Measurements from ENCODE around the gene C1orf50.
"Not testable (repeated sequence)": the region's sequence is repeated elsewhere in the genome, so short reads cannot be mapped to it uniquely, and the experiment has no call there.

Gene C1orf50

GRCh38 chr1:42746436-42747105, 20.5 kb upstream of the C1orf50 start:
- no peaks in the 10 kb centered on the region for H3K9me3 Mint-ChIP-seq
- H3K36me3 Mint-ChIP-seq (ENCODE audit: low read depth): peaks cover 50% of the 10 kb centered on the region
- H3K27ac Mint-ChIP-seq: no peak overlapping the region

GRCh38 chr1:42747125-42747524, 19.9 kb upstream of the C1orf50 start:
- no peaks in the 10 kb centered on the region for H3K9me3 Mint-ChIP-seq
- H3K4me3 Mint-ChIP-seq: no peak overlapping the region
- DNase-seq: peak; percentile 71
- no peaks in the 10 kb centered on the region for H3K4me1 Mint-ChIP-seq (ENCODE audit: low read depth)
- no peaks in the 10 kb centered on the region for H3K27me3 Mint-ChIP-seq
- H3K36me3 Mint-ChIP-seq (ENCODE audit: low read depth): peaks cover 56% of the 10 kb centered on the region
- no peak overlapping the region for H3K27ac Mint-ChIP-seq

More at GRCh38 chr1:42746436-42747105, 20.5 kb upstream of the C1orf50 start:
- DNase-seq: peak; percentile 20
- H3K4me1 Mint-ChIP-seq (ENCODE audit: low read depth): no peaks in the 10 kb centered on the region
- no peak overlapping the region for H3K4me3 Mint-ChIP-seq
- H3K27me3 Mint-ChIP-seq: no peaks in the 10 kb centered on the region

GRCh38 chr1:42748021-42748420, 19.0 kb upstream of the C1orf50 start:
- Mint-ChIP-seq H3K27ac (no peak overlapping the region), H3K36me3 (ENCODE audit: low read depth) (peaks cover 65% of the 10 kb centered on the region), H3K4me3 (no peak overlapping the region)

GRCh38 chr1:42748461-42749410, 18.3 kb upstream of the C1orf50 start:
- DNase-seq: peak; percentile 20
- Mint-ChIP-seq H3K9me3 (no peaks in the 10 kb centered on the region), H3K27me3 (no peaks in the 10 kb centered on the region), H3K4me3 (no peak overlapping the region), H3K4me1 (ENCODE audit: low read depth) (no peaks in the 10 kb centered on the region), H3K27ac (no peak overlapping the region), H3K36me3 (ENCODE audit: low read depth) (peaks cover 72% of the 10 kb centered on the region)

More at GRCh38 chr1:42748021-42748420, 19.0 kb upstream of the C1orf50 start:
- Mint-ChIP-seq H3K4me1 (ENCODE audit: low read depth) (no peaks in the 10 kb centered on the region), H3K9me3 (no peaks in the 10 kb centered on the region), H3K27me3 (no peaks in the 10 kb centered on the region)
- DNase-seq: peak; percentile 12

- H3K9me3 Mint-ChIP-seq: no peaks in the 10 kb centered on the region
- DNase-seq: peak; percentile 9
- H3K4me1 Mint-ChIP-seq (ENCODE audit: low read depth): no peaks in the 10 kb centered on the region
- H3K27me3 Mint-ChIP-seq: no peaks in the 10 kb centered on the region
- no peak overlapping the region for H3K27ac Mint-ChIP-seq
- no peak overlapping the region for H3K4me3 Mint-ChIP-seq
- peaks cover 85% of the 10 kb centered on the region for H3K36me3 Mint-ChIP-seq (ENCODE audit: low read depth)
These were observed 17.0 kb upstream of the C1orf50 start for GRCh38 chr1:42750041-42750440.

GRCh38 chr1:42751511-42752070, 15.5 kb upstream of the C1orf50 start:
- H3K27ac Mint-ChIP-seq; H3K4me3 Mint-ChIP-seq; H3K27me3 Mint-ChIP-seq; H3K9me3 Mint-ChIP-seq; H3K4me1 Mint-ChIP-seq (ENCODE audit: low read depth); DNase-seq: not testable (repeated sequence)
- peaks cover 90% of the 10 kb centered on the region for H3K36me3 Mint-ChIP-seq (ENCODE audit: low read depth)

GRCh38 chr1:42752284-42752683, 14.8 kb upstream of the C1orf50 start:
- H3K27ac Mint-ChIP-seq: no peak overlapping the region
- H3K27me3 Mint-ChIP-seq: no peaks in the 10 kb centered on the region
- H3K4me3 Mint-ChIP-seq: no peak overlapping the region
- H3K9me3 Mint-ChIP-seq: no peaks in the 10 kb centered on the region
- H3K4me1 Mint-ChIP-seq (ENCODE audit: low read depth): no peaks in the 10 kb centered on the region
- H3K36me3 Mint-ChIP-seq (ENCODE audit: low read depth): peaks cover 90% of the 10 kb centered on the region
- peak; percentile 9 for DNase-seq

- H3K4me1 Mint-ChIP-seq (ENCODE audit: low read depth): no peaks in the 10 kb centered on the region
- no peak overlapping the region for H3K27ac Mint-ChIP-seq
- H3K4me3 Mint-ChIP-seq: no peak overlapping the region
- no peaks in the 10 kb centered on the region for H3K9me3 Mint-ChIP-seq
- H3K27me3 Mint-ChIP-seq: no peaks in the 10 kb centered on the region
- H3K36me3 Mint-ChIP-seq (ENCODE audit: low read depth): peaks cover 90% of the 10 kb centered on the region
- DNase-seq: no peak
These were observed 14.0 kb upstream of the C1orf50 start for GRCh38 chr1:42753070-42753469.

- H3K27me3 Mint-ChIP-seq: no peaks in the 10 kb centered on the region
- H3K9me3 Mint-ChIP-seq: no peaks in the 10 kb centered on the region
- peaks cover under 1% of the 10 kb centered on the region for H3K4me1 Mint-ChIP-seq (ENCODE audit: low read depth)
- H3K4me3 Mint-ChIP-seq: no peak overlapping the region
- H3K27ac Mint-ChIP-seq: peak overlapping the region; percentile 44
- peaks cover 97% of the 10 kb centered on the region for H3K36me3 Mint-ChIP-seq (ENCODE audit: low read depth)
- no peak for DNase-seq
These were observed 9.8 kb upstream of the C1orf50 start for GRCh38 chr1:42756956-42757891.

GRCh38 chr1:42757892-42758275, 9.2 kb upstream of the C1orf50 start:
- H3K36me3 Mint-ChIP-seq (ENCODE audit: low read depth): peaks cover 97% of the 10 kb centered on the region
- no peak for DNase-seq
- no peaks in the 10 kb centered on the region for H3K9me3 Mint-ChIP-seq
- no peak overlapping the region for H3K27ac Mint-ChIP-seq
- H3K4me3 Mint-ChIP-seq: no peak overlapping the region
- no peaks in the 10 kb centered on the region for H3K27me3 Mint-ChIP-seq
- H3K4me1 Mint-ChIP-seq (ENCODE audit: low read depth): peaks cover 4% of the 10 kb centered on the region

- Mint-ChIP-seq H3K27me3 (no peaks in the 10 kb centered on the region), H3K36me3 (ENCODE audit: low read depth) (peaks cover 89% of the 10 kb centered on the region), H3K27ac (peak overlapping the region; percentile 9), H3K9me3 (no peaks in the 10 kb centered on the region), H3K4me1 (ENCODE audit: low read depth) (peaks cover 5% of the 10 kb centered on the region), H3K4me3 (no peak overlapping the region)
- no peak for DNase-seq
These were observed 8.4 kb upstream of the C1orf50 start for GRCh38 chr1:42758641-42759040.

GRCh38 chr1:42759114-42759513, 7.9 kb upstream of the C1orf50 start:
- Mint-ChIP-seq H3K4me1 (ENCODE audit: low read depth) (peaks cover 5% of the 10 kb centered on the region), H3K4me3 (no peak overlapping the region), H3K27me3 (no peaks in the 10 kb centered on the region), H3K36me3 (ENCODE audit: low read depth) (peaks cover 85% of the 10 kb centered on the region), H3K9me3 (no peaks in the 10 kb centered on the region), H3K27ac (peak overlapping the region; percentile 9)
- no peak for DNase-seq

GRCh38 chr1:42761567-42761966, 5.5 kb upstream of the C1orf50 start:
- H3K4me1 Mint-ChIP-seq (ENCODE audit: low read depth): peaks cover 5% of the 10 kb centered on the region
- H3K27ac Mint-ChIP-seq: no peak overlapping the region
- no peaks in the 10 kb centered on the region for H3K9me3 Mint-ChIP-seq
- H3K36me3 Mint-ChIP-seq (ENCODE audit: low read depth): peaks cover 60% of the 10 kb centered on the region
- DNase-seq: no peak
- no peak overlapping the region for H3K4me3 Mint-ChIP-seq
- no peaks in the 10 kb centered on the region for H3K27me3 Mint-ChIP-seq

GRCh38 chr1:42762269-42762668, 4.8 kb upstream of the C1orf50 start:
- H3K4me3 Mint-ChIP-seq: no peak overlapping the region
- H3K9me3 Mint-ChIP-seq: no peaks in the 10 kb centered on the region
- H3K36me3 Mint-ChIP-seq (ENCODE audit: low read depth): peaks cover 55% of the 10 kb centered on the region
- H3K27me3 Mint-ChIP-seq: no peaks in the 10 kb centered on the region
- DNase-seq: no peak
- H3K4me1 Mint-ChIP-seq (ENCODE audit: low read depth): peaks cover 5% of the 10 kb centered on the region
- peak overlapping the region; percentile 47 for H3K27ac Mint-ChIP-seq

All from activated T-cell treated with anti-CD3 and anti-CD28 coated beads, Interleukin-2, amount 50 U/mL, for 24 hours (primary cell).